ENCODE results near the gene LSM7. TPM values are rescaled to one million over a fixed set of nuclear protein-coding genes. Genes with fewer than 3 reads are reported as not detected.

The LSM7 gene
- total RNA-seq, 1 donor from 2014 or later, result 55.9 TPM

- TF ChIP-seq CTCF (IDR thresholded peaks at IDR 0.05), result no peak
- no peak for ATAC-seq
- intact Hi-C loops (cut with DNase I), result no loop called here
- H3K4me3 ChIP-seq, result no peak overlapping the region
- no peaks in the 10 kb centered on the region for H3K27me3 ChIP-seq
- no peaks in the 10 kb centered on the region for H3K36me3 ChIP-seq
- DNase-seq, result no peak
- H3K9me3 ChIP-seq, result no peaks in the 10 kb centered on the region
- no peaks in the 10 kb centered on the region for H3K4me1 ChIP-seq
- H3K27ac ChIP-seq, result no peak overlapping the region
Observed at GRCh38 chr19:2344381-2344870, 16.0 kb upstream of the LSM7 start.

- intact Hi-C loops (cut with DNase I), result no loop called here
- Histone ChIP-seq H3K4me1 (no peaks in the 10 kb centered on the region), H3K4me3 (no peak overlapping the region), H3K36me3 (no peaks in the 10 kb centered on the region), H3K27ac (no peak overlapping the region), H3K9me3 (no peaks in the 10 kb centered on the region), H3K27me3 (no peaks in the 10 kb centered on the region)
- TF ChIP-seq CTCF (IDR thresholded peaks at IDR 0.05), result no peak
- DNase-seq (no peak), ATAC-seq (no peak)
Observed at GRCh38 chr19:2343289-2343982, 15.1 kb upstream of the LSM7 start.

DNA sequence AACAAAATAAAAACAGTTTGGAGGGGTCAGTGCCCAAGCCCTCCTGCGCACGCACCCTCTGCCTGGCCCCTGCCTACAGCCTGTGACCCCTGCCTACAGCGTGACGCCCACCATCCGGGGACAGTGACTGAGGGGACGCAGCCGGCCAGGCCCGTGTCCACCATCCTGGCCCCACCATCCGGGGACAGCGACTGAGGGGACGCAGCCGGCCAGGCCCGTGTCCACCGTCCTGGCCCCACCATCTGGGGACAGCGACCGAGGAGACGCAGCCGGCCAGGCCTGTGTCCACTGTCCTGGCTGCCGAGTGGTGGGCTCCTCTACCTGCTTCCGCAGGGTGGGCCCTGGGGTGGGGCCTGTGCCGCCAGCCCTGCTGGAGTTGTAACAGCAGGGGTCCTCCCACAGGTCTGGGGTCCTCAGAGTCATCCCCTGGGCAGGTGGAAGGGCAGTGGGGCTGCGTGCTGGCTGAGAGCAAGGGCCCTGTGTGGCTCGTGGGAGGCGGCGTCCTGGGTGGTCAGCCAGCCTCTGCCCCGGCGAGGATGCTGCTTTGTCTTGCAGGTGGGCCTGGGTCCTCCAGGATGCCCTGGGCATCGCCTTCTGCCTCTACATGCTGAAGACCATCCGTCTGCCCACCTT lies 14.4 kb upstream of the LSM7 start:
- DNase-seq (no peak), ATAC-seq (no peak)
- no peaks in the 10 kb centered on the region for H3K9me3 ChIP-seq
- no peak overlapping the region for H3K4me3 ChIP-seq
- intact Hi-C loops (cut with DNase I), result no loop called here
- TF ChIP-seq CTCF (IDR thresholded peaks at IDR 0.05), result no peak
- H3K27ac ChIP-seq, result no peak overlapping the region
- no peaks in the 10 kb centered on the region for H3K4me1 ChIP-seq
- H3K27me3 ChIP-seq, result no peaks in the 10 kb centered on the region
- H3K36me3 ChIP-seq, result no peaks in the 10 kb centered on the region

DNA sequence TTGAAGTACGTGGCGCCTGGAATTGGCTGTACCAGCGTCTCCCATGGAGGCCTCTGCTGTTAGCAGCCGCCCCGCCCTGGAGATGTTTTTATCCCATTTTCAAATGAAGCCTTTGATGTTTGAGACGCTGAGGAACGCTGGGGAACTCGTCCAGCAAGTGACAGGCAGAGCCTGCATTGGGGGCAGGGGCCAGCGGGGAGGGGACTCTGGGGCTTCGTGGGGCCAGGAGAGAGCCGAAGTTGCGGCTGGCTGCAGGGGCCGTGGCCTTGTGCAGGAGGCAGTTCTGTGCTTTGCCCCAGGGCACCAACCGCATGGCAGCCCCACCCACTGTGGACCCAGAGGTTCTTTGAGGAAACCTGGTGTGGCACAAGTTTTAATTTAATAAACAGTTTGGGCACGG lies 13.6 kb upstream of the LSM7 start:
- ATAC-seq, result no peak
- Histone ChIP-seq H3K4me3 (no peak overlapping the region), H3K9me3 (no peaks in the 10 kb centered on the region), H3K4me1 (no peaks in the 10 kb centered on the region), H3K36me3 (no peaks in the 10 kb centered on the region), H3K27me3 (no peaks in the 10 kb centered on the region), H3K27ac (no peak overlapping the region)
- no peak for TF ChIP-seq CTCF (IDR thresholded peaks at IDR 0.05)
- intact Hi-C loops (cut with DNase I), result no loop called here
- DNase-seq, result no peak

DNA sequence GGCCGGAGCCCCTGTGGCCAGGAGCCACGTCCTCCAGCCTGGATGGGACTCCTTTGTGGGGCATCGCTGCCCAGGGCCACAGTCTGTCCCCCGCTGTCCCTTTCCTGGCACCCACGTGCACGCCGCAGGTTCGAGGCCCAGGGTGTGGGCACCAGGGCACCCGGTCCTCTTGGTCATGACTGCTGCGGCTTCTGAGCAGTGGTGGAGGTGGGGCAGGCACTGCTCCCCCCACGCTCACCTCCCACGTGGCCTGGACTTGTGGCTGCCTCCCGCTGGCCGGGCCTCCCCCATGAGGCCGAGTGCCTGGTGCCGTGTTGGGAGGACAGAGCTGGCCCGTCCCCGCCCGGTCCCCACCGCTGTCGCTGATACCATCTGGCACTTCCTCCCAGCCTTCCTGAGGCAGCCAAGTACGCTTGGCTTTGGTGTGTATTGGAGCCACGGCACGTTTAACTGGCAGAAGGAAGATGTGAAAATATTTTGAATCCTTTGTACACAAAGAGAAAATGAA lies 12.9 kb upstream of the LSM7 start:
- no peaks in the 10 kb centered on the region for H3K36me3 ChIP-seq
- ATAC-seq (no peak), DNase-seq (no peak)
- H3K4me3 ChIP-seq, result no peak overlapping the region
- intact Hi-C loops (cut with DNase I), result no loop called here
- no peaks in the 10 kb centered on the region for H3K27me3 ChIP-seq
- TF ChIP-seq CTCF (IDR thresholded peaks at IDR 0.05), result no peak
- no peaks in the 10 kb centered on the region for H3K9me3 ChIP-seq
- no peak overlapping the region for H3K27ac ChIP-seq
- H3K4me1 ChIP-seq, result no peaks in the 10 kb centered on the region
